Measurements from ENCODE around the gene KIF16B.

KIF16B gene

DNA sequence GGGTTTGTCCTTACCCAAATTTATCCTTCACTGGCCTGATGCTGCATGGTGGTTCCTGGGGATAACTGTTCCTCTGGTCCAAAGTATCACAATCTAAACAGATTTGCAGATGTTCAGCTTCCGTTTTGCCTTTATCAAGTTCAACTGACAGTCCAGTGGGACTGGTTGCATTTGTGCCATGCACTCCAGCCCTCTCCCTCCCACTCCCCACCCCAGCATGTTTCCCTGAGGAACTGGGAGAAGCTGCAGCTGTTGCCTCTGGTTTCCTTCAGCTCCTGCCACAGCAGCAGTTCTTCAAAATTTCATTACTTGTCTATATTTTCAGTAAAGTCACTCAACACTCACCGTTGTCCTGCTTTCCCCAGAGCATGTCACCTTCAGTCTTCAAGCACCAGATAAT lies 39.5 kb upstream of the KIF16B start:
- Histone ChIP-seq H3K36me3 (ENCODE audit: control insufficient read depth in 2 of 2, insufficient read depth in 1 of 2, low read length in 2 of 2) (no peaks in the 10 kb centered on the region), H3K9me3 (ENCODE audit: control insufficient read depth, insufficient read depth, low read depth, low read length) (no peaks in the 10 kb centered on the region), H3K27ac (ENCODE audit: extremely low read depth, low read depth, low read length) (no peak overlapping the region), H3K4me1 (ENCODE audit: control insufficient read depth, insufficient read depth, low read length) (peaks cover 8% of the 10 kb centered on the region), H3K4me3 (ENCODE audit: low read depth, low read length) (no peak overlapping the region)
- ChIA-PET POLR2A (no interaction called here), CTCF (no interaction called here)
- no peak for TF ChIP-seq ZNF133 (tag by site-specific recombination; IDR thresholded peaks at IDR 0.05)
- TF ChIP-seq ZNF350 (tag by site-specific recombination; IDR thresholded peaks at IDR 0.05), result no peak
- no peak for TF ChIP-seq TRIM28 (IDR thresholded peaks at IDR 0.05; ENCODE audit: borderline replicate concordance, low read length)
- TF ChIP-seq KLF1 (tag by site-specific recombination; IDR thresholded peaks at IDR 0.05), result no peak
- TF ChIP-seq ZNF121 (tag by site-specific recombination; IDR thresholded peaks at IDR 0.05), result no peak
- no peak for TF ChIP-seq ZNF548 (tag by site-specific recombination; IDR thresholded peaks at IDR 0.05)
- no peak for TF ChIP-seq GLI2 (tag by site-specific recombination; IDR thresholded peaks at IDR 0.05; ENCODE audit: borderline replicate concordance, low read depth)
- TF ChIP-seq ZNF324 (tag by site-specific recombination; IDR thresholded peaks at IDR 0.05), result no peak

DNA sequence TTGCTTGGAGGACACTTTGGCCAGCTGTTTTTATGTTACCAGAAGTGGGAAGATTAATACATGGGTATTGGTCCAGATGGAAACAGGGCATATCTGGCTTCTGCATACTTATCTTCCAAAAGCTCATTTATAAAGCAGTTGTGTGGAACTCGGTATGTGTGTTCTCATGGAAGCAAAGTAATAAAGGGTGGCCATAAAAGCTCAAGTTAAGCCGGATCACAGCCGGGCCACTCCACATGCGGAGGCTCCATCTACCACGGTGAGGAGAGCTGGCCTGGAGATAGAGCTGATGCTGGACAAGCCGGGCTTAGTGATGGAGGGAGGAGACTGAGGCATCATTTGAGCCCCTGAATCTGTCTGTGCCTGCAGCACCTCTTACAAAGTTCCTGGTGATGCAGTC lies 38.6 kb upstream of the KIF16B start:
- Histone ChIP-seq H3K36me3 (ENCODE audit: control insufficient read depth in 2 of 2, insufficient read depth in 1 of 2, low read length in 2 of 2) (no peaks in the 10 kb centered on the region), H3K4me1 (ENCODE audit: control insufficient read depth, insufficient read depth, low read length) (peaks cover 14% of the 10 kb centered on the region), H3K9me3 (ENCODE audit: control insufficient read depth, insufficient read depth, low read depth, low read length) (no peaks in the 10 kb centered on the region), H3K4me3 (ENCODE audit: low read depth, low read length) (no peak overlapping the region), H3K27ac (ENCODE audit: extremely low read depth, low read depth, low read length) (no peak overlapping the region)
- TF ChIP-seq MYNN (tag by site-specific recombination; IDR thresholded peaks at IDR 0.05; ENCODE audit: borderline replicate concordance) (no peak), OSR2 (tag by site-specific recombination; IDR thresholded peaks at IDR 0.05) (no peak), ZNF211 (tag by site-specific recombination; IDR thresholded peaks at IDR 0.05; ENCODE audit: low read depth) (no peak), ZNF221 (tag by site-specific recombination; IDR thresholded peaks at IDR 0.05; ENCODE audit: borderline replicate concordance) (no peak), KLF17 (tag by site-specific recombination; IDR thresholded peaks at IDR 0.05) (no peak), ZNF426 (tag by site-specific recombination; IDR thresholded peaks at IDR 0.05) (no peak), ZNF350 (tag by site-specific recombination; IDR thresholded peaks at IDR 0.05) (no peak), RBAK (tag by site-specific recombination; IDR thresholded peaks at IDR 0.05) (no peak), FEZF1 (tag by site-specific recombination; IDR thresholded peaks at IDR 0.05) (no peak), ZFP41 (tag by site-specific recombination; IDR thresholded peaks at IDR 0.05; ENCODE audit: borderline replicate concordance) (no peak), ZNF777 (tag by site-specific recombination; IDR thresholded peaks at IDR 0.05; ENCODE audit: borderline replicate concordance) (no peak), ZNF555 (tag by site-specific recombination; conservative IDR thresholded peaks at IDR 0.05) (no peak)
- TF ChIP-seq, protein P1, sequence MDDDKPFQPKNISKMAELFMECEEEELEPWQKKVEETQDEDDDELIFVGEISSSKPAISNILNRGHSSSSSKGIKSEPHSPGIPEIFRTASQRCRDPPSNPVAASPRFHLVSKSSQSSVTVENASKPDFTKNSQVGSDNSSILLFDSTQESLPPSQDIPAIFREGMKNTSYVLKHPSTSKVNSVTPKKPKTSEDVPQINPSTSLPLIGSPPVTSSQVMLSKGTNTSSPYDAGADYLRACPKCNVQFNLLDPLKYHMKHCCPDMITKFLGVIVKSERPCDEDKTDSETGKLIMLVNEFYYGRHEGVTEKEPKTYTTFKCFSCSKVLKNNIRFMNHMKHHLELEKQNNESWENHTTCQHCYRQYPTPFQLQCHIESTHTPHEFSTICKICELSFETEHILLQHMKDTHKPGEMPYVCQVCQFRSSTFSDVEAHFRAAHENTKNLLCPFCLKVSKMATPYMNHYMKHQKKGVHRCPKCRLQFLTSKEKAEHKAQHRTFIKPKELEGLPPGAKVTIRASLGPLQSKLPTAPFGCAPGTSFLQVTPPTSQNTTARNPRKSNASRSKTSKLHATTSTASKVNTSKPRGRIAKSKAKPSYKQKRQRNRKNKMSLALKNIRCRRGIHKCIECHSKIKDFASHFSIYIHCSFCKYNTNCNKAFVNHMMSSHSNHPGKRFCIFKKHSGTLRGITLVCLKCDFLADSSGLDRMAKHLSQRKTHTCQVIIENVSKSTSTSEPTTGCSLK (tag by site-specific recombination; IDR thresholded peaks at IDR 0.05), result no peak
- ChIA-PET POLR2A (no interaction called here), CTCF (no interaction called here)

- POLR2A ChIA-PET, result no interaction called here
- H3K36me3 ChIP-seq (ENCODE audit: control insufficient read depth in 2 of 2, insufficient read depth in 1 of 2, low read length in 2 of 2), result no peaks in the 10 kb centered on the region
- H3K4me1 ChIP-seq (ENCODE audit: control insufficient read depth, insufficient read depth, low read length), result peaks cover 14% of the 10 kb centered on the region
- H3K4me3 ChIP-seq (ENCODE audit: low read depth, low read length), result no peak overlapping the region
- H3K9me3 ChIP-seq (ENCODE audit: control insufficient read depth, insufficient read depth, low read depth, low read length), result no peaks in the 10 kb centered on the region
- H3K27ac ChIP-seq (ENCODE audit: extremely low read depth, low read depth, low read length), result no peak overlapping the region
- CTCF ChIA-PET, result no interaction called here
- no peak for TF ChIP-seq ZNF658 (tag by site-specific recombination; IDR thresholded peaks at IDR 0.05)
- TF ChIP-seq, protein P2, sequence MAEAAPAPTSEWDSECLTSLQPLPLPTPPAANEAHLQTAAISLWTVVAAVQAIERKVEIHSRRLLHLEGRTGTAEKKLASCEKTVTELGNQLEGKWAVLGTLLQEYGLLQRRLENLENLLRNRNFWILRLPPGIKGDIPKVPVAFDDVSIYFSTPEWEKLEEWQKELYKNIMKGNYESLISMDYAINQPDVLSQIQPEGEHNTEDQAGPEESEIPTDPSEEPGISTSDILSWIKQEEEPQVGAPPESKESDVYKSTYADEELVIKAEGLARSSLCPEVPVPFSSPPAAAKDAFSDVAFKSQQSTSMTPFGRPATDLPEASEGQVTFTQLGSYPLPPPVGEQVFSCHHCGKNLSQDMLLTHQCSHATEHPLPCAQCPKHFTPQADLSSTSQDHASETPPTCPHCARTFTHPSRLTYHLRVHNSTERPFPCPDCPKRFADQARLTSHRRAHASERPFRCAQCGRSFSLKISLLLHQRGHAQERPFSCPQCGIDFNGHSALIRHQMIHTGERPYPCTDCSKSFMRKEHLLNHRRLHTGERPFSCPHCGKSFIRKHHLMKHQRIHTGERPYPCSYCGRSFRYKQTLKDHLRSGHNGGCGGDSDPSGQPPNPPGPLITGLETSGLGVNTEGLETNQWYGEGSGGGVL (tag by site-specific recombination; IDR thresholded peaks at IDR 0.05), result no peak
- no peak for TF ChIP-seq ZNF704 (tag by site-specific recombination; IDR thresholded peaks at IDR 0.05)
- TF ChIP-seq ZNF639 (tag by site-specific recombination; IDR thresholded peaks at IDR 0.05), result no peak
- TF ChIP-seq, protein P3, sequence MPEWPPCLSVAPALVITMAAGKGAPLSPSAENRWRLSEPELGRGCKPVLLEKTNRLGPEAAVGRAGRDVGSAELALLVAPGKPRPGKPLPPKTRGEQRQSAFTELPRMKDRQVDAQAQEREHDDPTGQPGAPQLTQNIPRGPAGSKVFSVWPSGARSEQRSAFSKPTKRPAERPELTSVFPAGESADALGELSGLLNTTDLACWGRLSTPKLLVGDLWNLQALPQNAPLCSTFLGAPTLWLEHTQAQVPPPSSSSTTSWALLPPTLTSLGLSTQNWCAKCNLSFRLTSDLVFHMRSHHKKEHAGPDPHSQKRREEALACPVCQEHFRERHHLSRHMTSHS (tag by site-specific recombination; IDR thresholded peaks at IDR 0.05), result no peak
- no peak for TF ChIP-seq ZNF747 (tag by site-specific recombination; IDR thresholded peaks at IDR 0.05)
These were observed 35.8 kb upstream of the KIF16B start for GRCh38 chr20:16609066-16609465.

Data from HEK293 (cell line).